Uterus (tissue), 2 donors: ENCODE measurements around the gene IBA57.

Experiments
- POLR2A ChIP-seq, 2 donors: fragments of 450-650 bp; IDR thresholded peaks; one replicate each; pipeline ENCODE4 v1.6.1; 2016; ENCODE audit warnings: antibody characterized with exemption in 2 of 2, mild to moderate bottlenecking in 1 of 2, moderate library complexity in 1 of 2
- TF ChIP-seq, protein P1 (sequence below), 4 experiments: fragments of 200-600 bp in 2 of 4; fragments of 450-650 bp in 2 of 4; sonication (generic) in 2 of 4; IDR thresholded peaks; one replicate each; pipeline ENCODE4 v1.5.1; 2016 to 2019; ENCODE audit warnings: antibody characterized with exemption in 4 of 4, mild to moderate bottlenecking in 2 of 4, moderate library complexity in 1 of 4

DNA sequence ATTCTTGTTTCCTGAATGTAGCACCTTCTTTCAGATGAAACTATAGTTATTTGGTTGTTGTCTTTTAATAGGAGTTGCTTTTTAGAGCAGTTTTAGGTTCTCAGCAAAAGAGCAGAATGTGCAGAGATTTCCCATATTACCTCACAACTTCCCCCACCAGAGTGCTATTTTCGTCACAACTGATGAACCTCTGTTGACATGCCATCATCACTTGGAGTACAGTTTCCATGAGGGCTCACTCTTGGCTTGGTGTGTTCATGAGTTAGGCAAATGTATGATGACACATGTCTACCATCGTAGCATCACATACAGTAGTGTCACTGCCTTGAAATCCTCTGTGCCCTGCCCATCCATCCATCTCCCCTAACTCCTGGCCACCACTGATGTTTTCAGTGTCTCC is 3.7 kb downstream of the IBA57 start:
- TF ChIP-seq, protein P1, sequence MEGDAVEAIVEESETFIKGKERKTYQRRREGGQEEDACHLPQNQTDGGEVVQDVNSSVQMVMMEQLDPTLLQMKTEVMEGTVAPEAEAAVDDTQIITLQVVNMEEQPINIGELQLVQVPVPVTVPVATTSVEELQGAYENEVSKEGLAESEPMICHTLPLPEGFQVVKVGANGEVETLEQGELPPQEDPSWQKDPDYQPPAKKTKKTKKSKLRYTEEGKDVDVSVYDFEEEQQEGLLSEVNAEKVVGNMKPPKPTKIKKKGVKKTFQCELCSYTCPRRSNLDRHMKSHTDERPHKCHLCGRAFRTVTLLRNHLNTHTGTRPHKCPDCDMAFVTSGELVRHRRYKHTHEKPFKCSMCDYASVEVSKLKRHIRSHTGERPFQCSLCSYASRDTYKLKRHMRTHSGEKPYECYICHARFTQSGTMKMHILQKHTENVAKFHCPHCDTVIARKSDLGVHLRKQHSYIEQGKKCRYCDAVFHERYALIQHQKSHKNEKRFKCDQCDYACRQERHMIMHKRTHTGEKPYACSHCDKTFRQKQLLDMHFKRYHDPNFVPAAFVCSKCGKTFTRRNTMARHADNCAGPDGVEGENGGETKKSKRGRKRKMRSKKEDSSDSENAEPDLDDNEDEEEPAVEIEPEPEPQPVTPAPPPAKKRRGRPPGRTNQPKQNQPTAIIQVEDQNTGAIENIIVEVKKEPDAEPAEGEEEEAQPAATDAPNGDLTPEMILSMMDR (IDR thresholded peaks at IDR 0.05) = no peak
- no peak for TF ChIP-seq POLR2A (IDR thresholded peaks at IDR 0.05)
